ENCODE measurements around the gene NPIPB2.

Gene NPIPB2

DNA sequence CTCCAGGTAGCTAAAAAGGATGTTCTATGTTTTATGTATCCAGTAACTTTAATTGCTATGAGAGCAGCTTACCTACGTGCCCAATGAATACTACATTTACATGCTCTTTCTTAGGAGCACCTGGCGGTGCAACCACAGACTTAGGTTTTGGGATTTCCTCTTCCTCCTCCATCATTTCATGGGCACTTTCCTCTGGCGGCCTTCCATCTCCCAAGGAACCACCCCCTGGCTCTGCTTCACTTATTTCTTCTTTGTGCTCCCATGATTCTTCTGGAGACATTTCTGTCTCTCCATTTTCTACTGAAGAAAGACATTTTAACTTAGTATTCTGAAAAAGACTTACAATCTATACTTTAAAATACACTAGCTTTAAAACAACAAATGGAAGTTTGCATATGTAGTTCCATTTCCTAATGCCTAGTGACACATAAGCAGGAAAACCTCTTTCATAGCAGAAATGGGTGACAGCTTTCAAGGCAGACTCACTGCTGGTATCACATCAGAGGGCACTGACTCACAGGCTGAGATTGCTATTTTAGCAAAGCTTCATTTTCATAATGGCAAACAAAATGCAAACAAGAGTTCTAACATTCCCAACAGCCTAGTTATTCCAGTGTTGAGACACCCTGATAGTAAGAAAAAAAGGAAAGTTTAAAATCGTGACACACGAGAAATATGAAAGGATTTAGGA, 45.2 kb downstream of the NPIPB2 start:
- DNase-seq, result no peak

DNA sequence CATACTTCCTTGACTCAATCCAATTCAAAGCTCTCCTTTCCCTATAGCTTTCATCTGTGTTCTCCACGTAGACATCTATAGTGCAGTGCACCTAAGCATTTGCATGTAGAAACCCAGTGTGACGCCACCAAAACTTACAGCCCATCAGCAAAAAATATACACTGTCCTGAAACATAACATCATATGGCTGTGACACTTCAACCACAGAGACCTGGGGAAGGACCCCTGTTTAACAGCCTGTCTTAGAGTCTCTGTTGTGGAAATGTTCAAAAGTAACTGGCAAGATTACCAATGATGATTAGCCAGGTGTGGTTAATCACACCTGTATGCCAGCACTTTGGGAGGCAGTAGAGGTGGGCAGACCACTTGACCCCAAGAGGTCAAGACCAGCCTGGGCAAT, 48.3 kb downstream of the NPIPB2 start:
- no peak for DNase-seq

DNA sequence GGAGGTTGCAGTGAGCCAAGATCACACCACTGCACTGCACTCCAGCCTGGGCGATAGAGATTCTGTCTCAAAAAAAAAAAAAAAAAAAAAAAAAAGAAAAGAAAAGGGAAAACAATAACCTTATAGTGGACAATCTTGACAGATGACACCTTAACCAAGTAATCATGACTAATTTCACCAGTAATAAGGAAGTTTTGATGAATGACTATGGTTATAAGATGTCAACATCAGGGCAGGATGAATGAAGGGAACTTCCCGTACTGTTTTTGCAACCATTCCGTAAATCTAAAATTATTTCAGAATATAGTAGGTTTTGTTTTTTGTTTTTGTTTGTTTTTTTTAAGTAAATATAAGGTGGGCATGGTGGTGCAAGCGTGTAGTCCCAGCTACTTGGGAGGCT, 49.1 kb downstream of the NPIPB2 start:
- no peak for DNase-seq

DNA sequence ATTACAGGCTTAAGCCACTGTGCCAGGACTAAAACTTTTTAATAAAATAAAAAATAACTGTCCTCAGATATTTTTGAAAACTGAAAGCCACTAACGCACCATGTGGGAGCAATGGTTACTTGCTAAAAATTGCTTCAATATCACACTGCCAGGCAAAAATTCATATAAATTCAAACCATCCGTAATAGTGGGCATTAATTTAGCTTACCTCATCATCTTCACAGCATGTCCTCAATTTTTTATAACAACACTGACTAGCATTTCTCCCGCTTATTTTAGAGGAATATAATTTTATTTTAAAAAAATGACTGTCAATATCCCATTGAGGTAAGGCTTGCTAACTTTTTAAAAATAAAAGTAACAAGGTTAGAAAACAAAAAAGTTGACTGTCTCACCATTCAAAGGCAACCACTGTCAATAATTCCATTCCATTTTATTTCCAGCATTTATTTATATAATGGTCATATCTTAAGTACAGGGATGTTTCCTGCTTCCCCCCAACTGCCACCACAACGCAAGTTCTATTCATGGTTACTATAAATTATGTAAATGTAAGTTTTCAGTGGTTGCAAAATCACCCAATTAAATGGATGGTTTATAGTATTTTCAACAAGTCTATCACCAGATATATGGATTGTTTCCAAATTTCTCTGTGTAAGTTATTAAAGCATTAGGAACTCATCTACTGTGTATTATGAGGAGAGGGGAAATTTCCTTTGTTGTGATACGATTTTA, 51.4 kb downstream of the NPIPB2 start:
- no peak for DNase-seq

DNA sequence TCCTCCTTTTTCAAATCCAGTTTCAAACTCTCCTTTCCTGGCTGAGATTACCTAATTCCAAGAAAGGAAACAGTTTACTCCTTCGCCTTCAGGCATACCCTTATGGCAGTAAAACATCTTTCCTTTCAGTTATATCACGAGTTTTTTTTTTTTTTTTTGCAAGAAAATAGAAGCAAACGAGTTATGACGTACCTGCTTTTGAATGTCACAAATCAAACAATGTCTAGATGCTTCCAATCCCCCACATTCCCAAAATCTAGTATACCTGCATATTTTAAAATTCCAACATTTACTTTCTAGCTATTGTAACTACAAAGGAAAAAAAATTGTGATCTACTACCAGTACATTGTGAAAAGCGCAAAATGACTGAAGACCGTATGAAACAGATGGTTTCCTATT, 55.0 kb downstream of the NPIPB2 start:
- no peak for DNase-seq

DNA sequence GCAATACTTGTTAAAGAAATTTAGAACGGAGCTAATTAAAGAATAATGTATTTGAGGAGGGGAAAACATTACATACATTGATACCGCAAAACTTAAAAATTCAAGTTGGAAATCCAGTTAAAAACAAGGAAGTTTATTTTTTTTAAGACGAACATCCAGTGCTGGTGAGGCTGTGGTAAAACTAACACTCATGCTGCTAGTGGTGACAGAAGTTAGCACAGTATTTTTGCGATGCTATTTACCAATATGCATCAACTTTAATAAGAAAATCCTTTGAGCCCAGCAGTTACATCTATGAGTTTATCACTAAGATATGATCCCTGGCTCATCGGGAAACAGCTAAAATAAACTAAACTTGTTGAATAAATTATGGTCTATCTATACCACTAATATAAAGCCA, 57.8 kb downstream of the NPIPB2 start:
- DNase-seq, result no peak

DNA sequence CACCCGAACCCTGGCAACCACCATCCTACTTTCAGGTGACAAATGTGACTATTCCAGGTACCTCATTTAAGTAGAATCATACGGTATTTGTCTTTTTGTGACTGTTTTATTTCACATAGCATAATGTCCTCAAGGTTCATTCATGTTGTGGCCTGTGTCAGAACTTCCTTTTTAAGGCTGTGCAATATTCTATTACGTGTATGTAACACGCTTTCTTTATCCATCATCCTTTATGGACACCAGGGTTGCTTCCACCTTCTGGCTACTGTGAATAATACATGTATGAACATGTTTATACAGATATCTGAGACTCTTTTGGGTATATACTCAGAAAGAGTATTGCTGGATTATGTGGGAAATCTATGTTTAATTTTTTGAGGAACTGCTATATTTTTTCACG, 61.8 kb downstream of the NPIPB2 start:
- DNase-seq, result no peak

DNA sequence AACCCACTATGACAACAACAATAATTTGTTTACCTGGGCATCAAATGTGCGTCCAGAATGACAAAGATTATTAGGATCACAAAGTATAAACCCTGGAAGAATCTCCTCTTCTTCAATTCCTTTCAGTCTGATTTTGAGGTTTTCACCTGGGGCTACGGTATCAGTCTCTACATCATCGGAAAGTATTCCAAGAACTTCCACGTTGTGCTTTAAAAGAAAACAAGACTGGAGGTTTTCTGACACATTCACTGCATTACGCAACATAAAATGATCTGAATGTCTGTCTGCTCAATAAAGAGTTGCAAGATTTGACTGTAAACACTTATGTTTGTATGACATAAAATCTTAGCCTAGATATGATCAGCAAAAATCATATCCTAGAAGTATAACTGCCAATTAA, 64.5 kb downstream of the NPIPB2 start:
- DNase-seq, result no peak
